Cardiac fibroblast (primary cell): ENCODE measurements around the gene NKD1.

ENCODE experiments used
- DNase-seq, 2 donors: peaks; one replicate each; pipeline versions ENCODE4 v3.0.0 to v3.0.0-alpha.2; 2010; ENCODE audit warnings: low read depth in 2 of 2
- H3K4me3 ChIP-seq, 2 donors: replicated peaks in 1 of 2; 1 replicate in 1 of 2; 2 replicates in 1 of 2; pipeline ENCODE4 v1.5.1; 2011; ENCODE audit warnings: low read depth in 2 of 2, low read length in 2 of 2, mild to moderate bottlenecking in 2 of 2, moderate library complexity in 1 of 2
- TF ChIP-seq, protein P1 (sequence below): IDR thresholded peaks from one replicate; pipeline ENCODE4 v1.5.1; 2011; ENCODE audit warnings: low read depth, mild to moderate bottlenecking, low read length, inconsistent platforms

NKD1 gene

DNA sequence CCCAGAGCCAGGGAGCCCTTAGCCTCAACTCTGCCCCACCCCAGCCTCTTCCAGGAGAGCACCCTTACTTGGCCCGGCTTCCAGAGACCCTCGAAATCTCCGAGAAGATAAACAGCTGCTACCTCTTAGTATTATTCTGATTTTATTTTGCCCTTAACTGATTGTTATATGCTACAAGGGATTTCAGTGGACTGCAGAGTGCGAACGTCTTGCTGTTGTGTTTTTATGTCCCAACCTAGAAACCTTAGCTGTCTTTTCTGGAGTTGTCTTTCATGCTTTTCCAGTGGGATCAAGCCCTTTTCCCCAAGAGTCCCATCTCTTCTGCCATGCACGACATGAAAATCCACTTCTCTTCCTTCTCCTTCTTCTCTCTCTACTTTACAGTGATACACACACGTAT, 85.9 kb downstream of the NKD1 start:
- no peak overlapping the region for H3K4me3 ChIP-seq
- no peak for DNase-seq
- TF ChIP-seq, protein P1, sequence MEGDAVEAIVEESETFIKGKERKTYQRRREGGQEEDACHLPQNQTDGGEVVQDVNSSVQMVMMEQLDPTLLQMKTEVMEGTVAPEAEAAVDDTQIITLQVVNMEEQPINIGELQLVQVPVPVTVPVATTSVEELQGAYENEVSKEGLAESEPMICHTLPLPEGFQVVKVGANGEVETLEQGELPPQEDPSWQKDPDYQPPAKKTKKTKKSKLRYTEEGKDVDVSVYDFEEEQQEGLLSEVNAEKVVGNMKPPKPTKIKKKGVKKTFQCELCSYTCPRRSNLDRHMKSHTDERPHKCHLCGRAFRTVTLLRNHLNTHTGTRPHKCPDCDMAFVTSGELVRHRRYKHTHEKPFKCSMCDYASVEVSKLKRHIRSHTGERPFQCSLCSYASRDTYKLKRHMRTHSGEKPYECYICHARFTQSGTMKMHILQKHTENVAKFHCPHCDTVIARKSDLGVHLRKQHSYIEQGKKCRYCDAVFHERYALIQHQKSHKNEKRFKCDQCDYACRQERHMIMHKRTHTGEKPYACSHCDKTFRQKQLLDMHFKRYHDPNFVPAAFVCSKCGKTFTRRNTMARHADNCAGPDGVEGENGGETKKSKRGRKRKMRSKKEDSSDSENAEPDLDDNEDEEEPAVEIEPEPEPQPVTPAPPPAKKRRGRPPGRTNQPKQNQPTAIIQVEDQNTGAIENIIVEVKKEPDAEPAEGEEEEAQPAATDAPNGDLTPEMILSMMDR, result no peak

DNA sequence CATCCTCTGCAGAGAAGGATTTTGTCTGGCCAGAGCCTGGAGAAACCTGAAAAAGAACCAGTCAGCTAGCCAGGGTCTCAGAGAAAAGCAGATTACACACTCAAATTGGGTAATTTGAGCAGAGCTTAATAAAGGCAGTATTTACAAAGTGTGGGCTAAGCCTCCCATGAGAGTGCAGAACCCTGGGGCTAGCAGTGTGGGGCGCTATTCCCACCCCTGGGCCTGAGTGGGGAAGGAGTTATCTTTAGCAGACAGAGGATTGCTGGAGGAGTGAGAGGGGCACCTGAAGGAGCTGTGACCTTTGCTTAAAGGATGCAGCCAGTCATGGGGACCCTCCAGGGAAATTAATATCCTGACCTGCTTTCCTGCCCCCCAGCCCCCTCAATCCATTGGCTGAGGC, 86.8 kb downstream of the NKD1 start:
- TF ChIP-seq, protein P1, result no peak
- no peak overlapping the region for H3K4me3 ChIP-seq
- DNase-seq, result no peak

DNA sequence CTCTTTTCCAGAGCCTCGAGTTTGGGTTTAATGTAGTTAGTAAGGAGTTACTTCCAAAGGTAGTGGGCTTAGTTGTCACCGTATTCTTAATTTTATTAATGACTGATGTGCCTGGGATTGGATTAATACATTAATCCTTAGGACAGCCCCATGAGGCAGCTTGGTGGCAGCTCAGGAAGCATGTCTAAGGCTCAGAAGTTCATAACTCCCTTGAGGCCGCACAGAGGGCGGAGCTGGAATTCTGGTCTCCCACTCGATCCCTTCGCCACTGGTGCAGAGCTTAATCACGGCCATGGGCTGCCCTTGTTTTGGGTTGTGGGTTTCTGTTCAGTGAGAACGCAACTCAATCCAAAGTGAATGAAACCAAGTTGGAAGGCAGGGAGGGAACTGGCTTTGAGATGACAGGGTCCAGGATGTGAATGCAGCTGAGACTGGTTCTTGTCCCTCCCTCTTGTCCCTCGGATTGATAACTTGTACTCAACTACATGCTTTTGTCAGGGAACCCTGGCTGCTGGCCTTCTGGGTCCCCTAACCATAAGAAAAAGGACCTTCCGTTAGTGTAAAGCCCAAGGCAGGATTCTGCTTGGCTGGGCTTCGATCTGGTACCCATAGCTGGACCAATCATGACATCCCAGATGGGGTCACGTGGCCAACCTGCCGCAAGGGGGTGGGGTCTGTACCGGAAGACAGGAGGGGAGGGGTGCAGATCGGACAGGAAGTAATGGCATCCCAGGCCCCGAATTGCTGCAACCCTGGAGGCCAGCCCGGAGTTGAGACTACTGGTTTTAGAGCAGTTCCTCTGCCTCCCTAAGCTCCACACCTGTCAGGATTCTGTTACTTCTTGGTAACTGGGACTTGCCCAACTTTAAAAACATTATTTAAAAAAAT, 87.6 kb downstream of the NKD1 start:
- no peak for DNase-seq
- no peak overlapping the region for H3K4me3 ChIP-seq
- TF ChIP-seq, protein P1, result no peak

DNA sequence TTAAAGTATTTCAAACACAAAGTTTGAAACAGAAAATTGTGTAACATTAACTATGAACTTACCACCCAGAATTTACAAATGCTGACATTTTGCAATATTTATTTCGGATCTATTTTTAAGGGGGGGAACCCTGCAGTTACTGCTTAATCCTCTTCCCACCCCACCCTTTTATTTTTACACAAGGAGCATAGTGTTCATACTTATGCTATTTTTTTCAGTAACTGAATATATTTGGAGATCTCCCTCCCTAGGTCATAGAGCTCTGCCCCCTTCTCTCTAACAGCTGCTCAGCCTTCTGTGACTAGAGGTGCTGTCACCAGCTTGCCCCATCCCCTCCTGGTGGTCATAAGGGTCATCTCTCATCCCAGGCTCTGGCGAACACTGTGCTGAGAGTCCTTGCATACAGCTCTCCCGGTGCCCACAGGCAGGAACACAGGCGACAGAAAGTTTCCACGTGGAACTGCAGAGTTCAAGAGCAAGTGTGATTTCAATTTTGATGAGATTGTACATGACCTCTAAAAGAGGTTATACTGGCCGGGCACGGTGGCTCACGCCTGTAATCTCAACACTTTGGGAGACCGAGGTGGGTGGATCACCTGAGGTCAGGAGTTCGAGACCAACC, 88.7 kb downstream of the NKD1 start:
- no peak overlapping the region for H3K4me3 ChIP-seq
- TF ChIP-seq, protein P1, result no peak
- DNase-seq, result no peak

DNA sequence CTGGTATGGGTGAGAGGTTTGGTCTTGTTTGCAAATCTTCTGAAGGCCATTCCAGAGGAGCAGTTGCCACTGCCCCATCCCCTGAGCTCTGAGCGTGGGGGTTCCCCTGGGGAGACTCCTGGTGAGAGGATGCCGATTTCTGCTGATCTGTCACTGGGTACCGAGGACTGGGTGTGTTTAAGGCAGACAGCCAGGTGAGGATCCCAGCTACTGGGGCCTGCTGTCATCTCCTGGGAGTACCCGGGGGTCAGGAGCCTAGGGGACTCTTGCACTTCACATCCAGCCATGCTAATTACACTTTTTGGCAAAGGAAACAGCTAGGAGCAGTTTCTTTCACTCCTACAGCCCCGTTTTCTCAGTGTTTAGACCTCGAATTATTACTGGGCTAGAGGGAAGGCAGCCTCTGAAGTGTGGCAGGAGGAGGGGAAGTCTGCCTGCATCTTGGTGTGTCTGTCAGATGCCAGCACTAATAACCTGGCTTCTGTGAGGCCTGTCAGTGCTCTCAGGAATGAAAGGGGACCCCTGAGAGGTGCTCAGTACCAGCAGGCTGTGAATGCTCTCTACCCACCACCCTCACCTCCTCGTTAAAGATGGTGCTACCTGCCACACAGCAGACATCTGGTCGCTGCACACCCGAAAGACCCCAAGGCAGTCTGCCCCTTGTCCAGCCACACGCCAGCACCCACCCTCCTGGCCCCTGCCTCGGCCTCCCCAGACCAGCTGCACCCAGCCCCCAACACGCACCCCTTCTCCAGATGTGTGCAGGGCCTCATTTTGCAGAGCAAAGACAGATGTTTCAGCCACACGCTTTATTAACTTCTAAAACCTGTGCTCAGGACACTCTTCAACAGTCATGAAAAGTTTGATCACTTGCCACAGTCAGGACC, 89.8 kb downstream of the NKD1 start:
- H3K4me3 ChIP-seq, result no peak overlapping the region
- no peak for DNase-seq
- TF ChIP-seq, protein P1, result no peak

DNA sequence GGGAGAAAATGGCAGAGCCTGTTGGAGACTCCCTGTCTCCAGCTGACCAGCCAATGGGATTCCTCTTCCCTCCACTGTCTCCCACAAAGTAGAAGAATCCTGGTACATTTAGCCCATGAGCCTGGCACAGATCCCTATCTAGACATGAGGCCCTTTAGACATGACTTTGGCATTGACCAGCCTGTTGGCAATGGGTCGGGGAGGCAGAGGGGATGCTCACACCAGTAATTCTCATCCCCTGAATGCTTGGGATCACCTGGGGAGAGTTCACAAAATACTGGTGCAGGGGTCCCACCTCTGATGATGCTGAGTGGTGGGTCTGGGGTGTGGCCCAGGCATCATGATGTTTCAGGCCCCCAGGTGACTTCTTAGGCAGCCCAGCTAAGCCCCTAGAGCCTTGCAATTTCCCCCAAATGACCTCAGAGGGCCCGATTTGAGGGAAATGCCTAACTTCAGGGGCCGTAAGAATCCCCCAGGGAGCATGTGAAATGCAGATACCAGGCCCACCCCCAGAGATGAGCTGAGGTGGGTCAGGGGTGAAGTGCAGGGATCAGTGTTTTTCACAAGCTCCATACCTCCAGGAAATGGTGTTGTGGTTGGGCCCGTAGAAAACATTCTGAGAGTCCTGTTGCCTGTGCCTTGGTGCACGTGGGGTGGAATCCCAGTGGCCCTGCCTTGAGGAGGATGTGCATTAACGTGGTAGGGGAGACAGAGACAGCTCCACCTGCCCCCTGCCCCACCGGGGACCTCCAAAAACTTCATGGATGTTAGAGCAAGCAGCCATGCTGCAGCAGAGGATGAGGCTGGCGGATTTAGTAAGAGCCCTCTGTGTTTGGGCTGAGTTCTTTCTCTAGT, 90.8 kb downstream of the NKD1 start:
- TF ChIP-seq, protein P1, result no peak
- no peak for DNase-seq

More for the DNA sequence above, 90.8 kb downstream of the NKD1 start:
- no peak overlapping the region for H3K4me3 ChIP-seq
